Ovary (tissue), 9 donors: ENCODE results near the gene NPM3. TPM values are rescaled to one million over a fixed set of nuclear protein-coding genes. Genes with fewer than 3 reads are reported as not detected.

Source experiments
- DNase-seq, 5 donors: peaks; one replicate each; pipeline ENCODE4 v3.0.0-alpha.2; 2019 to 2020
- H3K27ac ChIP-seq, 2 donors: fragments of 200-600 bp; one replicate each; pipeline versions ENCODE4 v1.5.1 to v1.8.0; 2019 to 2022
- H3K27me3 ChIP-seq: fragments of 200-600 bp; one replicate; pipeline ENCODE4 v1.8.0; 2022
- H3K36me3 ChIP-seq: fragments of 200-600 bp; sonication (generic); one replicate; pipeline ENCODE4 v1.5.1; 2019
- H3K4me1 ChIP-seq: one replicate; pipeline ENCODE4 v1.8.1; 2013; ENCODE audit warnings: mild to moderate bottlenecking, moderate library complexity; ENCODE audit not compliant: insufficient read depth
- H3K4me3 ChIP-seq: fragments of 200-600 bp; sonication (generic); one replicate; pipeline ENCODE4 v1.5.1; 2017
- H3K9me3 ChIP-seq, 2 donors: fragments of 200-600 bp in 1 of 2; sonication (generic) in 1 of 2; one replicate each; pipeline versions ENCODE4 v1.5.1 to v1.8.1; 2013 to 2019; ENCODE audit warnings: mild to moderate bottlenecking in 1 of 2, moderate library complexity in 1 of 2
- EP300 ChIP-seq: sonication (generic); formaldehyde crosslinking; IDR thresholded peaks from one replicate; pipeline ENCODE4 v1.6.1; 2017; ENCODE audit warnings: antibody characterized with exemption
- POLR2A ChIP-seq: fragments of 450-650 bp; IDR thresholded peaks from one replicate; pipeline ENCODE4 v1.6.1; 2017; ENCODE audit warnings: antibody characterized with exemption, mild to moderate bottlenecking, moderate library complexity
- WGBS, 3 donors: extraction: QIAGEN DNeasy Blood & Tissue Kit in 1 of 3; methylation state at CpG; one replicate each; pipeline versions ENCODE4 v1.1.5 to v1.1.7; 2013 to 2017; 5-methylcytosine and 5-hydroxymethylcytosine counted together
- intact Hi-C, 4 donors: fragments of 100-400 bp; cut with DNase I; formaldehyde crosslinking; loops; one replicate each; pipeline versions ENCODE4 v1.11.0 to v1.15.1; 2022 to 2023
- polyA plus RNA-seq, 2 donors: library from polyadenylated mRNA; stranded (reverse); fragments of 200-250 nt in 1 of 2; fragments of 350-450 nt in 1 of 2; fragmentation: Illumina TruSeq in 1 of 2; extraction: RNeasy Lipid Tissue Mini Kit (QIAGEN cat#74804) in 1 of 2; gene quantifications; one replicate each; pipeline ENCODE4 v1.2.3, GENCODE V29; 2013 to 2014
- total RNA-seq, 7 donors: library from RNA; depleted of rRNA in 2 of 7; stranded (reverse); fragments of >200 nt in 2 of 7; fragmentation: NEBNext Ultra II Directional in 3 of 7; extraction: Animal tissue kit (Norgen Biotek cat#: 25700) in 3 of 7; gene quantifications; one replicate each; pipeline versions ENCODE4 v1.1.0 to v1.2.4, GENCODE V29; 2016 to 2023
- TF ChIP-seq, protein P1 (sequence below), 3 donors: fragments of 450-650 bp in 2 of 3; fragments of 200-600 bp in 1 of 3; IDR thresholded peaks; one replicate each; pipeline versions ENCODE4 v1.5.1 to v1.8.0; 2016 to 2022; ENCODE audit warnings: antibody characterized with exemption in 3 of 3, mild to moderate bottlenecking in 1 of 3
- donor health status: DM: no; HTN: no; CAD: no; lungs with moderate emphysema.
- donor health status: DM: no; HTN: no; CAD: no.
- donor health status: Bipolar disorder and iron deficiency.
- donor health status: DM: yes; HTN: yes; CAD: no.
- donor health status: DM: no; HTN: no; CAD: no.
- donor health status: DM: yes; HTN: yes; CAD: no.

Gene NPM3
- total and polyA plus RNA-seq, 9 donors: 11.0 to 64.8 (median 32.1) TPM

GRCh38 chr10:101774589-101775272 is 8.5 kb downstream of the NPM3 start:
- WGBS, 3 donors: 8 to 9% (median 9%) methylated on average over 30 to 32 of the region's 32 CpGs
- no peaks in the 10 kb centered on the region for H3K27me3 ChIP-seq
- no peak for DNase-seq

DNA sequence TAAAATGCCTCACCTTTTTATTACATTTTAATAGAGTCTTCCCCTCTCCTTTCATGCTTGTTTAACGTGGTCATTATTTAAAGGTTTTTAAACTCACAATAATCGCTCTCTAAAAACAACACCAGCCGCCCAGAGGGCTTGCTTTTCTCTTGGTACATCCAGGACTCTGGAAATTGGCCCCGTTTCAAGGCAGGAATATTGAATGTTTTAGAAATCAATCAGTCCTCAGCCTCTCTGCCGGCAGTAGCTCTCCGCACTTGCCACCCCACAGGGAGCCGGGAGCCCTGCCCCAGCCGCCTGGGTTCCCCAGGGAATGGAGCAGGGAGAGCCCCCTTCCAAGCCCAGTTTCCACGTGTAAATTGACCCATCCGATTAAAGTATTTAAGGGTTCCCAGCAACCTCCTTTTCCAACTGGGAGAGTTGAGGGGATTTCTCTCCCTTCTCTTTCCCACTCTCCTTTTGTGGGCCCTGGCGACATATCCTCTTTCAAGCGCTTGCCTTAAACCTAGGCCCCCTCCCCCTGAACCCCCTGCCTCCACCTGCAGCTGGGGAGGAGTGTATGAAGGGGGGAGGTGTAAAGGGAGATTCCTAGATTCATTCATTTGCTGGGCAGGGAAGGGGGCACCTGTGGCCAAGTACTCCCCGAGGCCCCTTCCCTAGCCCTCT is 9.2 kb downstream of the NPM3 start:
- TF ChIP-seq POLR2A (no peak), EP300 (no peak)
- TF ChIP-seq, protein P1, sequence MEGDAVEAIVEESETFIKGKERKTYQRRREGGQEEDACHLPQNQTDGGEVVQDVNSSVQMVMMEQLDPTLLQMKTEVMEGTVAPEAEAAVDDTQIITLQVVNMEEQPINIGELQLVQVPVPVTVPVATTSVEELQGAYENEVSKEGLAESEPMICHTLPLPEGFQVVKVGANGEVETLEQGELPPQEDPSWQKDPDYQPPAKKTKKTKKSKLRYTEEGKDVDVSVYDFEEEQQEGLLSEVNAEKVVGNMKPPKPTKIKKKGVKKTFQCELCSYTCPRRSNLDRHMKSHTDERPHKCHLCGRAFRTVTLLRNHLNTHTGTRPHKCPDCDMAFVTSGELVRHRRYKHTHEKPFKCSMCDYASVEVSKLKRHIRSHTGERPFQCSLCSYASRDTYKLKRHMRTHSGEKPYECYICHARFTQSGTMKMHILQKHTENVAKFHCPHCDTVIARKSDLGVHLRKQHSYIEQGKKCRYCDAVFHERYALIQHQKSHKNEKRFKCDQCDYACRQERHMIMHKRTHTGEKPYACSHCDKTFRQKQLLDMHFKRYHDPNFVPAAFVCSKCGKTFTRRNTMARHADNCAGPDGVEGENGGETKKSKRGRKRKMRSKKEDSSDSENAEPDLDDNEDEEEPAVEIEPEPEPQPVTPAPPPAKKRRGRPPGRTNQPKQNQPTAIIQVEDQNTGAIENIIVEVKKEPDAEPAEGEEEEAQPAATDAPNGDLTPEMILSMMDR (IDR thresholded peaks at IDR 0.05): no peak
- Histone ChIP-seq H3K4me3 (no peak overlapping the region), H3K27ac (no peak overlapping the region), H3K36me3 (no peaks in the 10 kb centered on the region), H3K27me3 (no peaks in the 10 kb centered on the region), H3K9me3 (no peaks in the 10 kb centered on the region), H3K4me1 (no peaks in the 10 kb centered on the region)
- DNase-seq: no peak
- intact Hi-C loops: loop anchor here in 3 of 4 donors (10.0 kb wide), 4 partner anchors 169 to 559 kb away; no protein-coding TSS in a partner anchor
- WGBS, 3 donors: 13 to 14% (median 14%) methylated on average over 13 of the region's 13 CpGs

More at GRCh38 chr10:101774589-101775272, 8.5 kb downstream of the NPM3 start:
- Histone ChIP-seq H3K27ac (no peak overlapping the region), H3K4me3 (no peak overlapping the region), H3K36me3 (no peaks in the 10 kb centered on the region), H3K9me3 (no peaks in the 10 kb centered on the region), H3K4me1 (peaks cover 5% of the 10 kb centered on the region)
- TF ChIP-seq, protein P1 (IDR thresholded peaks at IDR 0.05): no peak
- TF ChIP-seq POLR2A (no peak), EP300 (no peak)
- intact Hi-C loops: loop anchor here (5.0 to 10.0 kb wide), 6 partner anchors 170 to 560 kb away; no protein-coding TSS in a partner anchor

DNA sequence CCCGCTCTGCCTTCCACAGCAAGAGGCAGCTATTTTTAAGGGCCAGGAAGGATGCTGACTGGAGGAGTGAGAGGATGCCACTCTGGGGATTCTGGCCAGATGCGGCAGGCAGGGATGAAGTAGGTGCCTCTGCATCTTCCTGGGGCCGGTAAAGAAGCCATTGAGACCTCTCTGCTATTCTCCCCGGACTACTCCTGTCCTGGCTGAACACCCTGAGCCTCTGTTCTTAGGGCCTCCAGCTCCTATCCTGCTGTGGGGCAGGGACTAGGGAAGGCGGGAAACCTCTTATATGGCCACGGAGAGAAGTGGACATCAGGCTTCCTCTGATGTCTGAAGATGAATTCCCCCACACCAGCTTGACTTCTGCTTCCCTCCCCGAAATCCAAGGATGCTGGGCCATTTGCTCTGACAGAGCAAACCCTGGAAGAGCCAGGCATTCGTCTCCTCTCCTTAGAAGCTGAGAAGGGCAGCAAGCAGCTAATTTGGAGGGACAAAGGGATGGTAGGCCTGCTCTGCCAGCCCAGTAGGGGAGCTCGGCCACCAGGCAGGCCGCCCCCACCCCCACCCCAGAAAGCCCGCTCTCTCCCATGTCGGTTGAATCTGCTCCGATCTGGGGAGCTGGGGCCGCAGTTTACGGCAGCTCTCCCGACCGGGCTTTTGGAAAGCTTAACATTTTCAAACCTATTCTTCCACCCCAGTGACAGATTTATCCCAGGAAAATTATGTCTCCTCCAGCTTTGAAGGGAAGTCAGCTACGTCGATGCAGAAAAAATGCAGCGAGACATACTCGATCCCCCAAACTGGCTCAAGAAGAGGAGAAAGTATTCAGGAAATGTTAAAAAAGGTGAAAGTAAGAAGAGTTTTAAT is 10.1 kb downstream of the NPM3 start:
- intact Hi-C loops: loop anchor here in 3 of 4 donors (10.0 kb wide), 4 partner anchors 168 to 558 kb away; no protein-coding TSS in a partner anchor
- H3K4me1 ChIP-seq: no peaks in the 10 kb centered on the region
- H3K27me3 ChIP-seq: no peaks in the 10 kb centered on the region
- H3K9me3 ChIP-seq: no peaks in the 10 kb centered on the region
- H3K36me3 ChIP-seq: no peaks in the 10 kb centered on the region
- peak in 1 of 5 donors; percentile 8 for DNase-seq
- H3K4me3 ChIP-seq: no peak overlapping the region
- 23 to 27% (median 26%) methylated on average over 21 of the region's 21 CpGs for WGBS, 3 donors
- no peak overlapping the region for H3K27ac ChIP-seq
- no peak for TF ChIP-seq POLR2A
- no peak for TF ChIP-seq EP300
- TF ChIP-seq, protein P1 (IDR thresholded peaks at IDR 0.05): no peak
